ENCODE results near the gene BRI3. TPM values are rescaled to one million over a fixed set of nuclear protein-coding genes. Genes with fewer than 3 reads are reported as not detected.
A peak's percentile ranks its signal among the peaks of the same experiment; 100 is the strongest.

Gene BRI3
- total and polyA plus RNA-seq, 2 donors (not counting 1 experiment from before 2014, with no cell fraction given): 104 to 172 TPM

GRCh38 chr7:98287486-98287959 lies 6.0 kb downstream of the BRI3 start:
- H3K9ac ChIP-seq (ENCODE audit: insufficient read depth, low read length): no peak overlapping the region
- no peaks in the 10 kb centered on the region for H3K27me3 ChIP-seq (ENCODE audit: control insufficient read depth, insufficient read depth, low read length)
- no peaks in the 10 kb centered on the region for H4K20me1 ChIP-seq (ENCODE audit: control insufficient read depth, extremely low read depth, insufficient read depth, low read length)
- H3K4me1 ChIP-seq (ENCODE audit: control insufficient read depth, extremely low read depth, insufficient read depth, low read length): peaks cover 25% of the 10 kb centered on the region
- no peak for TF ChIP-seq CTCF (conservative IDR thresholded peaks at IDR 0.05 in 1 of 2, IDR thresholded peaks at IDR 0.05 in 1 of 2; ENCODE audit: low read depth in 1 of 2, low read length in 2 of 2)
- no peak for TF ChIP-seq EZH2 (IDR thresholded peaks at IDR 0.05; ENCODE audit: low read length, missing control alignments)
- no peaks in the 10 kb centered on the region for H3K9me3 ChIP-seq (ENCODE audit: control insufficient read depth, insufficient read depth, low read depth, low read length)
- peak overlapping the region in 1 of 4 experiments; percentile 98 for H3K4me3 ChIP-seq (replicated peaks in 1 of 4; ENCODE audit: control extremely low read depth in 1 of 4, insufficient read depth in 1 of 4, low read depth in 3 of 4, low read length in 4 of 4)
- no peak overlapping the region for H2AFZ ChIP-seq (ENCODE audit: low read length)
- no peak overlapping the region for H3K27ac ChIP-seq (ENCODE audit: insufficient read depth, low read length)
- DNase-seq (ENCODE audit: low read depth in 2 of 2): no peak
- H3K79me2 ChIP-seq (ENCODE audit: control insufficient read depth, insufficient read depth, low read length): peaks cover 91% of the 10 kb centered on the region
- H3K36me3 ChIP-seq (ENCODE audit: control insufficient read depth, insufficient read depth, low read length): peaks cover 21% of the 10 kb centered on the region
- no peak overlapping the region for H3K4me2 ChIP-seq (ENCODE audit: extremely low read depth, insufficient read depth, low read length)

DNA sequence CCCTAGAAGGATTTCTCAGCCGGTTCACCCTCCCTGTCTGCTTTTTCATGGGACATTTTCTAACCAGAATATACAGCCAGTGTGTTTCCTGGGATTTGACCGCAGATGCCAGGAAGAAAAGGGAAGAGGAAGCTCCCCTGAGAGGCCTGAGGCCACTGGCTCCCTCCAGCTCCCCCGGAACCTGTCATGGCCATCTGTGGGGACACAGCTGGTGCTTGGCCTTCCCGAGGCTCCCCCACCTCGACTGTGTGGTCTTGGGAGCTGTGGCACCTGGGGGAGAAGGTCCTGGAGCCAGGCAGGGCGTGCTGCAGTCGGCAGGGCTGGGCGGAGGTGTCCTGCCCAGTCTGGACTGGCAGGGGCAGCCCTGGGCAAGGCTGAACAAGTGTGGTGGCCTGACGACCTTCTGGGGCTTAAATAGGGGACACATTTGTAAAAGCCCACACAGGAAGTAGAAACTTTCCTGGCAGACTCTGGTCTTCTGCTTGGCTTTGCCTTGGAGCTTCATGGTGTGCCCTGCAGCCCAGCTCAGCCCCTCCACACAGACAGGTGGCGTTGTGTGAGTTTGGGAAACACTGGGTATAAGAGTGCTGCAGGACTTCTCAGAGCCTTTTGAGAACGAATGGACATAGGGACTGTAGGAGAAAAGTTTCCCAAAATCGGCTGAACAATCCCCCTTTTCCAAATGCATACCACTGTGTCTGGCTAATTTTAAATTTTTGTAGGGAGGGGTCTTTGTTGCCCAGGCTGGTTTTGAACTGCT lies 6.8 kb downstream of the BRI3 start:
- Histone ChIP-seq H3K9ac (ENCODE audit: insufficient read depth, low read length) (no peak overlapping the region), H3K4me2 (ENCODE audit: extremely low read depth, insufficient read depth, low read length) (no peak overlapping the region), H3K36me3 (ENCODE audit: control insufficient read depth, insufficient read depth, low read length) (peaks cover 23% of the 10 kb centered on the region), H2AFZ (ENCODE audit: low read length) (no peak overlapping the region), H3K27ac (ENCODE audit: insufficient read depth, low read length) (no peak overlapping the region), H4K20me1 (ENCODE audit: control insufficient read depth, extremely low read depth, insufficient read depth, low read length) (no peaks in the 10 kb centered on the region), H3K27me3 (ENCODE audit: control insufficient read depth, insufficient read depth, low read length) (no peaks in the 10 kb centered on the region), H3K4me1 (ENCODE audit: control insufficient read depth, extremely low read depth, insufficient read depth, low read length) (peaks cover 25% of the 10 kb centered on the region), H3K79me2 (ENCODE audit: control insufficient read depth, insufficient read depth, low read length) (peaks cover 86% of the 10 kb centered on the region), H3K9me3 (ENCODE audit: control insufficient read depth, insufficient read depth, low read depth, low read length) (no peaks in the 10 kb centered on the region), H3K4me3 (replicated peaks in 1 of 4; ENCODE audit: control extremely low read depth in 1 of 4, insufficient read depth in 1 of 4, low read depth in 3 of 4, low read length in 4 of 4) (no peak overlapping the region)
- TF ChIP-seq CTCF (conservative IDR thresholded peaks at IDR 0.05 in 1 of 2, IDR thresholded peaks at IDR 0.05 in 1 of 2; ENCODE audit: low read depth in 1 of 2, low read length in 2 of 2): no peak
- no peak for TF ChIP-seq EZH2 (IDR thresholded peaks at IDR 0.05; ENCODE audit: low read length, missing control alignments)
- no peak for DNase-seq (ENCODE audit: low read depth in 2 of 2)

- Histone ChIP-seq H3K27me3 (ENCODE audit: control insufficient read depth, insufficient read depth, low read length) (no peaks in the 10 kb centered on the region), H2AFZ (ENCODE audit: low read length) (no peak overlapping the region), H3K4me1 (ENCODE audit: control insufficient read depth, extremely low read depth, insufficient read depth, low read length) (peaks cover 18% of the 10 kb centered on the region), H3K9me3 (ENCODE audit: control insufficient read depth, insufficient read depth, low read depth, low read length) (no peaks in the 10 kb centered on the region), H3K27ac (ENCODE audit: insufficient read depth, low read length) (no peak overlapping the region), H3K36me3 (ENCODE audit: control insufficient read depth, insufficient read depth, low read length) (peaks cover 21% of the 10 kb centered on the region), H4K20me1 (ENCODE audit: control insufficient read depth, extremely low read depth, insufficient read depth, low read length) (no peaks in the 10 kb centered on the region), H3K9ac (ENCODE audit: insufficient read depth, low read length) (no peak overlapping the region), H3K79me2 (ENCODE audit: control insufficient read depth, insufficient read depth, low read length) (peaks cover 75% of the 10 kb centered on the region), H3K4me3 (replicated peaks in 1 of 4; ENCODE audit: control extremely low read depth in 1 of 4, insufficient read depth in 1 of 4, low read depth in 3 of 4, low read length in 4 of 4) (no peak overlapping the region), H3K4me2 (ENCODE audit: extremely low read depth, insufficient read depth, low read length) (no peak overlapping the region)
- TF ChIP-seq EZH2 (IDR thresholded peaks at IDR 0.05; ENCODE audit: low read length, missing control alignments) (no peak), CTCF (conservative IDR thresholded peaks at IDR 0.05 in 1 of 2, IDR thresholded peaks at IDR 0.05 in 1 of 2; ENCODE audit: low read depth in 1 of 2, low read length in 2 of 2) (no peak)
- DNase-seq (ENCODE audit: low read depth in 2 of 2): no peak
Observed at GRCh38 chr7:98289333-98289875, 7.9 kb downstream of the BRI3 start.
